HG02588 (cell line): Measurements from ENCODE around the gene MAP2K1.
"Not testable (repeated sequence)": the region's sequence is repeated elsewhere in the genome, so short reads cannot be mapped to it uniquely, and the experiment has no call there.

Experiments
- ATAC-seq: cut with Tn5 transposase; IDR thresholded peaks from one replicate; pipeline ENCODE4 v1.9.1; 2021; ENCODE audit warnings: mild to moderate bottlenecking, moderate library complexity; ENCODE audit not compliant: unreplicated experiment

MAP2K1 gene

DNA sequence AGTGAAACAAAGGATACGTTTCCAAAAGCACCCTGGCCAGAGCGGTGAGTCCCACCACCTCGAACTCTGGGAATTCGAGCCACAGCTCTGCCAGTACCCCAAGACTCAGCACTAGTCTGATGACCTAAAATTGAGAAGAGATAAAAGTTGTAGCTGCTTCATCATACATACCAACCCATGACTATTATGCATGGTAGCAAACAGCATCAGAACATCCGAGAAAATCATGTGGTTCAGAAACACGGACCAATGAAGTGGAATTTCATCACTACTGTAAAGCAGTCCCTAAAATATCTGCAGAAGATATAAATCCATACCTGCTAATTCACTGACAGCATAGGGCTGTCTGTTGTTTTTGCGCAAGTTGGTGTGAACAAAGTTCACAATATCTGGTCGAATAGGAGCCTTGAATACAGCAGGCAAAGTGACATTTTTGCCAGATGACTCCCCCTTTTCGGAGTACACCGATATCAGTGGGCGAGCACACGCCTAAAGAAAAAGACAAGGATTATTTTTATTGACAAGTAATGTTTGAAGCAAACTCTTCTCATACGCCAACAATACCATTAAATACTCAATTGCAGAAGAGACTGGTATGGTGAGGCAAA, 116.4 kb downstream of the MAP2K1 start:
- ATAC-seq = not testable (repeated sequence)

DNA sequence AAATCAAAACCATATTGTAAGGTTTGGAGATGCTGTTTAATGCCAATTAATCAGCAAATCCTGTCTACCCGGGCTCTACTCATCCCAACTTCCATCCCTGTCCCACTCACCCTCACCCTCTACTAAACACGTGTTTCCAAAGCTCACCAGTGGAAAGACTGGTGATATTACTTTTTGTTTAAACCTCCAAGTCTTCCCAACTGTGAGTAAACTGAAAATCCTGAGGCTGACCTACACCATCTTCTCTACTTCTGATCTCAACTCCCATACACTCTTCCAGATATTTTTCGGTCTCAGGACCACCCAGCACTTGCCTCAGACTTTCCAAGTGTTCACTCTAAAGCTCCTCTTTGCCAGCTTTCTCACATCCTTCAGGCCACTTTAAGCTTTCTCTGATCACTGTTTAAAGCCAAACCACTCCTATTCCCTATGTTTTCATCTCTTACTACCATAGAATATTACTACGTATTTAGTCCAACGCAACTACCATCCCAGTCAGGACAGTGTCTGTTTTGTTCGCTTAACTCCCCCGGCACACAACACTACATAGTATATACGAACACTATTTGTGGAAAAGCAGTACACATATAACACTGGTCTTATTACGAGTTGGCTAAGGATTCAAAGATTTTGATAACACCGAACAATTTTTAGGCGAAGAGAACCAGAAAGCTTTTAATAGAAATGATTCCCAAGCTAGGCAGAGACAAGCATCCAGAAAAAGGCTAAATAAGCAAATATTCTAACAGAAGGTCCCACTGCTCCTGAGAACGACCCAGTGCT, 117.3 kb downstream of the MAP2K1 start:
- ATAC-seq = no peak

DNA sequence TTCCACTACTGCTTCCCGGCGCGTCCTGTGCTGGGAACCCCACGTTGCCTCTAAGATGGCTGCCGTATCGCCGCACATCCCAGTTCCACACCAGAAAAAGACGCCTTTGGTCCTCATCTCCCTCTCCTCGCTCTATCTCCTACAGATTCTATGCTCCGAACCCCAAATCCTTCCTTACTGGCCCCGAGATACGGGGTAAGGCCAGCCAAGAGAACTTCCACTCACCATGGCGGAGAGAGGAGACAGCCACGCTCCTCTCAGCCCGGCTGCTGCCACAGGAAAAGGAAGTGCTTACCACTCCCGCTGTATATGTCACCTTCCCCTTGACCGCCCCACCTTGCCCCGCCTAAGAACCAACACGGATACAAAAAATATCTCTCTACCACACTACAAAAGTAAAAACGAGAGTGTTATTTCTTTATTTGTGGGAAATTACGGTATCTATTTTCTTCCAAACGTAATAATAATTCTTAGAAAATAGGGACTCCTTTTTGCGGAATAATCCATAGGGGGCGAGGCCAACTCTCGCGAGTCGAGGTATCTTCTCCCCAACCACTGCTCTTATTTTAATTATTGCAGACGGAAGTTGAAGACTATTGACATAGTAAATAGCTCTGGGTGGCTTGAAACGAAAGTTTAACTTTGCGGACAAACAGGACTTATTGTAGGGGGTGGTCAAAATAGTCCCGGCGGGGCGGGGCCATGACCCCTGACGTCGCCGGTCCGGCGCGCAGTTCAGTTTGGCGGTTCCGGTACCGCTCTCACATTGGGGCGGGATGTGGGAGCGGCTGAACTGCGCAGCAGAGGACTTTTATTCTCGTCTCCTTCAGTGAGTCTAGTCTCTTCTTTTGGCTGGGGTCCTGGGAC, 118.1 kb downstream of the MAP2K1 start, which contains the start of the genes RPL4 and ZWILCH:
TSS of gene RPL4 (minus strand) at position 293 of the 867 bp plus-strand sequence. CDS start at position 228, 65 bp downstream.
TSS of gene ZWILCH (plus strand) at position 764 of the 867 bp plus-strand sequence. CDS start at position 777, 13 bp downstream.
- peak; percentile 68 for ATAC-seq

DNA sequence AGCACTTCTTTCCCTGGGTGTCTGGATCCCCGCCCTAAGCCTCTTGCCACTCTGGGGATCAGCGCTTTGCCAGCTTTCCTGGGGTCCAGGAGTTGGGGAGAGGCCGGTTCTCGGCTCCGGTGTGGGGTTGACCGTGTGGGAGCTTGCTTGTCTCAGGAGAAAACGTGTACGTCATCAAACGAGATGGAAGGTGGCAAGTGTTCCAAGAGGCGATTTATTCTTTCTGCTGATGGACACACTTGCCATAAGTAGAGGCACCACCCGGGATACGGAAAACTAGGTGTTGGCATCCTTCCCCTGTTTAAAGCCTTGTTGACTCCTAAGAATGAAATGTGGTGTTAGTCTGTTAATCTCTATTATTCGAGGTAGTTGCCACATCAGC, 118.7 kb downstream of the MAP2K1 start:
- ATAC-seq = peak; percentile 7

DNA sequence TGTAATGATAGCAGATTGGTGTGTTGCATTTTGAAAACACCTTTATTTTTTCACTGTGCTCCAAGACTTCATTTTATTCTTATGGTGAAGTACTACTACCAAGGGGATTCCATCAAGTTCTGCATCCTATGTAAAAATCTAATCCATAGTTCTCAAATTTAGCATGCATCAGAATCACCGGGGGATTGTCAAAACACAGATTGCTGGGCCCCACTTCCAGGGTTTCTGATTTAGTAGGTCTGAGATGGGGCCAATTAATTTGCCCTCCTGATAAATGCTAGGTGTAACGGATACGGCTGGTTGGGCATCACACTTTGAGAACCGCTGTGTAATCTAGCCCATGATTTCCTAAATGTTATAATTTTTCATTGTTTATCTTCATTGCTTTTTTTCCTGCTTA, 119.1 kb downstream of the MAP2K1 start:
- no peak for ATAC-seq

DNA sequence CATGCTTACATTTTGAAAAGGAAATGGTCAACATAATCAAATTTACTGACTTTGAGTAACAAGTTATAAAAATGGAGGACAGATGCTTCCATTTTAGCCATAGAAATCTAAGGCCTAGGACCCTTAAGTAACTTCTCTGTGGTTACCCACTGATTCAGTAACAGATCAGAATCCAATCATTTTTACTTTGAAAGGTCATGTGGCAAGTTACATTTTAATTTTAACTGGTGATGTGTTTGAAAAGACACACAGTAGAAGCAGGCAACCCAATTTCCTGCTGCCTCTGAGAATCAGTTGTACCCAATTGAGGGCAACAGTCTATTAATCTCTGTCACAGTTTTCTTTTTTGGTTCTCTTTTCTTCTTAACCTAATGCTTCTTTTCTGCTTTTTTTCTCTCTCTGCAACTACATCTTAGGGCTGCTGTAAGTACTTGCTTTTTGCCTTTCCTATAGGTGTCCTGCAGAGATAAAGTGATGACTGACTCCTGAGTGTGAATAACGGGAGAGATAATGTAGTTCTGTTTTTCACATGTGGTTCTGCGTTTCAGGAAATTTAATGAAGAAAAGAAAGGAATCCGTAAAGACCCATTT, 121.7 kb downstream of the MAP2K1 start:
- ATAC-seq = no peak

DNA sequence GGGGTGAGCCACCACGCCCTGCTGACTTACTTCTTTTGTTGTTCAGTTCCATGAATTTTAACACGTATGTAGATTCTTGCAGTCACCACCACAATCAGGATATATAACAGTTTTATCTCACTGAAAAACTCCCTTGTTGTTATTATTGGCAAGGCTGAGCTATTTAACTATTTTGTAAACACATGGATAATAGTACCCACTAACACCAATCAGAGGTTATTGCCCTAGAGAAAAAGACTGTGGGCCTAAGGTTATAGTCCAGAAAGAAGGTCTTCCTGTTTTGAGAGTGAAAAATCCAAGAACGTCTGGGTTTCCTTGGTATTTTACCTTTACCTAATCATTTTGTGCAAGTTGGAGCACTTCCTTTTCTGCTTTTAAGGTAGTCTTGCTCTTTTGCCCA, 127.9 kb downstream of the MAP2K1 start:
- ATAC-seq = no peak

DNA sequence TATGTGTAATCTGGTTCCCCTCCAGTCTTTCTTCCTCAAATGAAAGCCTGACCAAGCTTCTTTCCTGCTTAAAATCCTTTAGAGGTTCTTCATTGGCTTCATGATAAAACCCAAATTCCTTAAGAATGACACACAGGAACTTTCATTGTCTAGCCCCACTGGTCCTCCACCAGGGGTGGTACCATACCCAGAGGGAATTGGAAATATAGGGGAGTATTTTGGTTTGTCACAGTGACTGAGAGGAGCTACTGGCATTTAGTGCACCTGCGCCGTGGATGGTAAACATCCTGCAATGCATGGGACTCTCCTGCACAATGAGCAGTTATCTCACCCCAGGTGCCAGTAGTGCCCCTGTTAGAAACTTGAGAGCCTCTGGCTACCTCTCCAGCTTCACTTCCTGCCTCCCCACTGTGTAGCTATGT, 129.2 kb downstream of the MAP2K1 start:
- ATAC-seq = no peak

DNA sequence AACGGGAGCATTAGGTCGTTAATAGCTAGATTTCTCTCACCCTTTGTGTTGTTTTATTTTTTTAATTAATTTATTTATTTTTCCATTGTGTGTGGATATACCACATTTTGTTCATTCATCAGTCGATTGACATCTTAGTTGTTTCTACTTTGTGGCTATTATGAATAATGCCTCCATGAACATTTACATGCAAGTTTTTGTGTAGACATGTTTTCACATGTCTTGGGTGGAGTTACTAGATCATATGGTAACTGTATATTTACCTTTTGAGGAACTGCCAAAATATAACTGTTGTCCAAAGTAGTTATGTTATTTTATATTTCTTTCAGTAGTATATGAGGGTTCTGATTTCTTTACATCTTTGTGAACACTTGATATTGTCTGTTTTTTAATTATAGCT, 137.2 kb downstream of the MAP2K1 start:
- no peak for ATAC-seq

DNA sequence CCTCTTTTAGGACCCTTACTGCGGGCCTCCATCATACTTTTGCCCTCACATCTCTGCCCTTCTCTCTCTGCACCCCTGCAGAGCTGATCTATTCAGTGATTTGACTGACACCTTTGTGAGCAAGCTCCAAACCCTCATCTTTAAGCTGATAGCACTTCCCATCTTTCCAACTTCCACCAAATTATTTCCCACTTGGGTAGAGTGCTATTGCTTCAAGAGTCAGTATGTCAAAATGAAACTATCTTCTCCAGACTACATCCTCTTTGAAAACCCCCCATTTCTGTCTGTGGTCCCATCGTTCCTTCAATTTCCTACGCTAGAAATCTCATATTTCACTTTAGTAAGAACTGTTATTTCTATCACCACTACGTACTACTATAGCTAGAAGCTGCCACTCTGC, 138.1 kb downstream of the MAP2K1 start:
- no peak for ATAC-seq

DNA sequence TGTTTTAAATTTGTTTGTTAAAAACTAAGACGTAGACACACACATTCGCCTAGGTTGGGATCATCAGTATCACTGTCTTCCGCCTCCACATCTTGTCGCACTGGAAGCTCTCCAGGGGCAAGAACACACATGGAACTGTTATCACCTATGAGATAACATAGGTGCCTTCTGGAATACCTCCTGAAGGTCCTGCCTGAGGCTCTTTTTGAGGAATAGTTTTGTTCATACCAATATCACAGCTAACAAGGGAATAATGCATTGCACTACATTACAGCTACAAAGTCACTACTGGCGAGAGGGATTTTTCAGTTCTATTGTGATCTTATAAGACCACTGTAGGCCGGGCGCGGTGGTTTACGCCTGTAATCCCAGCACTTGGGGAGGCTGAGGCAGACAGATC, 148.3 kb downstream of the MAP2K1 start:
- ATAC-seq = no peak
